Islet precursor cell (in vitro differentiated cells): Measurements from ENCODE around the gene ROBO2.
A peak's percentile ranks its signal among the peaks of the same experiment; 100 is the strongest.

Experiments
- DNase-seq: peaks from one replicate; pipeline ENCODE4 v3.0.0-alpha.2; 2018

The ROBO2 gene

GRCh38 chr3:77267589-77267988, 227.7 kb downstream of the ROBO2 start:
- DNase-seq = no peak

- DNase-seq = no peak
Measured at GRCh38 chr3:77271306-77271705, 231.4 kb downstream of the ROBO2 start.

DNA sequence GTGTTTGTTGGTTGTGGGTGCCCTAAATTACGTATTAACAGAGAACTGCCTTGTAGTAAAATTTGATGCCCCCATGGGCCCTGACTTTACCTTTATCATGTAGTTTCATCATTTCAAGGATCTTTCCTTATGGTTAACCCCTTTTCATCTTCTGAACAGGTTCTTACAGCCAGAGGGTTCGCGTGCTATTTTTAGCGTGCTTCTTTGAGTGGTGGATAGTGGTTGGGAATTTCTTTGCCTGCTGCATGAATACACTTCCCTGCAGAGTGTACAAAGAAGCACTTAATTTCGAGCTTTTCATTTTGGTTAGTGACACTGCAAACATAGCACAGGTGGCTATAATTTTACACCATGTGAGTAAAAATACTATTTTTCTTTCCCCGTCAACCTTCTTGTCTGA, 231.8 kb downstream of the ROBO2 start:
- DNase-seq = no peak

- no peak for DNase-seq
Measured at GRCh38 chr3:77279276-77279675, 239.4 kb downstream of the ROBO2 start.

- DNase-seq = no peak
Measured at GRCh38 chr3:77281721-77282120, 241.8 kb downstream of the ROBO2 start.

GRCh38 chr3:77283108-77283507, 243.2 kb downstream of the ROBO2 start:
- DNase-seq = no peak

DNA sequence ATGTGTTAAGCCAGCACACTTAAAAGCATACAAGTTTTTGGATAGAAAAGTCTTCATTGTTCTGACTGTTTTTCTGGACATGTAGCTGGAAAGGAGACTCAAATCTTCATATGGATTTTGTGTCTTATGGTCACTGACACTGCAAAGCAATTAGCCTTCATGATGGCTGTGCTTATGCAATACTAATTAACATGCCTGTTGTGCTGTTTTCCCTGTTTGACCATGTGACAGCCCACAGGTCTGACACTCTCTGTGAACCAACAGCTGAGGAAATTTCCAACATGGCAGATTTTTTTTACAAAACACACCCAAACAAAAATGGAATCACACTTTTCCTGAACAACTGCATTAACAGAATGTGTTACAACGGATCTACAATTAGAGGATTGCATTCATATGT, 248.4 kb downstream of the ROBO2 start:
- no peak for DNase-seq

- peak; percentile 55 for DNase-seq
Measured at GRCh38 chr3:77296527-77296926, 256.6 kb downstream of the ROBO2 start.

- no peak for DNase-seq
Measured at GRCh38 chr3:77298417-77298816, 258.5 kb downstream of the ROBO2 start.

- no peak for DNase-seq
Measured at GRCh38 chr3:77303955-77304699, 264.2 kb downstream of the ROBO2 start.

DNA sequence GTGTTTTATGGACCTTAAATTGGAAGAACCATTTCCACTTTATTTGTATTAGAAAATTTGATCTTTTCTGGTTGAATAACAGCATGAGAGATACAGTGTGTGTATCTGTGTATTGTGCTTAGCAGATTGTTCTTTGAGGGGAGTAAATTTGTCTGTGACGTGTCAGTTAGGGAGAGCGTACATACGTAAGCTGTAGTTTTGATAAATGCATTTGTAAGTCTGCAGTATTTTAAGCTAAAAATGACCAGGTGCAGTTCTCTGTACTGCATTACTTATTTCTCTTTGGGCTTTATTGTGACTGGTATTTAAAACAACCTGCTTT, 264.8 kb downstream of the ROBO2 start:
- no peak for DNase-seq

DNA sequence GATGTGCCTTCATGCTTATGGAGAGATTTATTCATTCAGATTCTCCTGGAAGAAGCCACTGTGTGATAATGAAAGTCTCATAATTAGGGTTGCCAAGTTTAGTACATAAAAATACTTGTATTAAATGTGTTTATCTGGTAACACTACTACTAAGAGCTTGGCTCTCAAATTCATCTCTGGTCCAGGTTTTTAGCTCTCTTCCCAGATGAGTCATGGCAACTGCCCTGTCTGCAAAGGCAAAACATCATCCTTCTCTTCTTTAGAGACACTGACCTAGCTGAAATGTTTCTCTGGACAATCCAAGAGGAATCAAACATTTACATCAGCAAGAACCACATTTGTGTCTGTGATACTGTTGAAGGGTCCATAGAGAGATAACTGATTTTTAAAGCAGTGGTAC, 269.6 kb downstream of the ROBO2 start:
- DNase-seq = no peak

DNA sequence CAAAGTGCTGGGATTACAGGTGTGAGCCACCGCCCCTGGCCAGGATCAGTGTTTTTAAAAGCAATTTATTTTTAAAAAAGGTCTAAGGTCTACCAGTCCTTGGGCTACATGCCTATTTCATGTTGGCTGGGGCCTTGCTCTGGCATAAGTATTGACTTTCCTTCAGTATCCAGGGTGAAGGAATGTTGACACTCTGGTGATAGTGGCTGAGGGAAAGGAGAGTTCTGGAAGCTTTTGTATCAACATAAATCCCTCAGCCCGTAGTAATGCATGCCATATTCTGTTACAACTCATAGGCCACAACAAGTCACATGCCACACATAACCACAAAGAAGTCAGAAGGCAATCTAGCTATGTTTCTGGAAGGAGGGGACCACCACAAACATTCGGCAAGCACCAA, 273.9 kb downstream of the ROBO2 start:
- DNase-seq = no peak

DNA sequence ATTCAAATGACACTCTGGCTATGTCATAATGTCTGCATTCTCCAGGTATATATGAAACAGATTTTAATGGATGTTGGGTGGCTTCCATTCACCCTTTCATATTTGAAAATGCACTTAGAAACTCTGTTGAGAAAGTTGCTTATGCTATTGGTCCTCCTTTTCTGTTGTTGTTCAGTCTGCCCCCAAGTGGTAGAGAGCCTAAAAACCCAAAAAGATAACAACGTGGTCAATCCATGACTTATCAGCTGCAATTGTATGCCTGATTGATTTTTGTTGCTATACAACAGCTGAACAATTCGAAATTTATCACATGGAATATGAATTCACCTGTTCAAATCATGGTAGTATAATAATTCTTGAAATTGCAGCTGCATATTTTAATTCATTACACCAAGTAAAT, 279.8 kb downstream of the ROBO2 start:
- DNase-seq = no peak

DNA sequence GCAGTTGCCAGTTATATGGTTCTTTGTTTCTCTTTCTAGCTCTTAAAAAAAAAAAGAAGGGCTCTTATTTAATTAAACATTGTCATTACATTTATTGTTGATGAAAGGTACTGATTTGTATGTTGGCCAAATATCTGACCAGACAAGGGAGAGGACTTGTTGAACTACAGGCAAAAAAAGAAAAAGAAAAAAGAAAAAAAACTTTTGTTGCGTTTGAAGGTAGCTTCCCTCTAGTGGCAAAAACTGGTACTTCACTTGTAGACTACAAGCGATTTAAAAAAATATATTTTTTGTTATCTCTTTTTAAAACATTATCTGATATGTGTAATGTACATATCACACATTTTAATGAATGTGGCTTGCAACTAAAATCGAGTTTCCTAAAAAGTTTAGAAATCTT, 280.6 kb downstream of the ROBO2 start:
- no peak for DNase-seq

GRCh38 chr3:77321646-77322045, 281.7 kb downstream of the ROBO2 start:
- DNase-seq = peak; percentile 66

DNA sequence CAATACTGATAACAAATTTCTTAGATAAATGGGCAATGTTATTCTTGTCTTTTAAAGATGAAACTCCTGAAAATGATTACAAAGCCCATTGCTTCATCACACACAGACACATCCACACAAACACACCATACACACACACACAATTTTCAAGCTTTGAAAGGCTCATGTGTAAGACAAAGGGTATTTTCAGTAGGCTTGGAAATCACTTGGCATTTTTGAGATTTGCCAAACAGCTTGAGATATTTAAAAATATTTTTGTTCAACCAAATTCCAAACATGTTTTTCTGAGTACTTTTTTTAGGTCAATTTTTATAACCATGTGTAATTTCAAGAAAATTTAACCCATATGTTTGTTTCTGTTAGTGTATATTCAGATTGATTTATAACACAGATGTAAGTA, 283.7 kb downstream of the ROBO2 start:
- DNase-seq = no peak

DNA sequence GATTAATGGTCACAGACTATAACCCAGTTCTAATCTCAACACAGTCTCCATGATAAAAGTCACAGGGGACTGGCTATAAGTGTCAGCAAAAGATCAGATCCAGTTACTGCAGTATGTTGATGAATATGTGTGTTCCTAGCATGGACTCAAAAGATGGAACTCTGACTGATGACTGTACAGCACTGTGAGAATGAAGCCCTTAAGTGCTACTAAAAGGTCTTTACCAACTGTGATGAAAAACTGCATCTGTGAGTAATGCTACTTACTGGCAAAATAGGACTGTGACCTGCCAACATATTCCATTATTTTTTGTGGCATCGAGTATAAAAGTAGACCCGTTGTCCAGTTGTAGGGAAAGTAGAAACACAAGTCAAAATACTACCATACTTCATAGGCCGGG, 284.2 kb downstream of the ROBO2 start:
- DNase-seq = no peak

DNA sequence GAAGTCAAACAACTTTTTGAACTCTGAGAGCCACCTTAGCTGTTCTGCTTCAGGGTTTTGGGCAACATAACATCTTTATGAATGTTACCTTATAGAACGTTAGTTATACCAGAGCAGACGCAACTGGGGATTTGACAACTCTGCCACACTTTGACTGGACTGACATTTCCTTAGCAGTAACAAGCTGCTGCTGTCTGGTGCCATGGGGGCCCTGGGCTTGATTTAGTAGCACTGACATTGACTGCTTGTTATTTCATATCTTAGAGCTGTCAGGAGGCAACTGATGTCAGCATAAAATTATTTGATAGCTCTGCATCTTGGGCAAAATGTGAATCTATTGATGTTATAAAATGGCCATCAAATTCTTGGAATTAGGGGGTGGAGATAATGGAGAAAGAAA, 285.4 kb downstream of the ROBO2 start:
- DNase-seq = no peak

DNA sequence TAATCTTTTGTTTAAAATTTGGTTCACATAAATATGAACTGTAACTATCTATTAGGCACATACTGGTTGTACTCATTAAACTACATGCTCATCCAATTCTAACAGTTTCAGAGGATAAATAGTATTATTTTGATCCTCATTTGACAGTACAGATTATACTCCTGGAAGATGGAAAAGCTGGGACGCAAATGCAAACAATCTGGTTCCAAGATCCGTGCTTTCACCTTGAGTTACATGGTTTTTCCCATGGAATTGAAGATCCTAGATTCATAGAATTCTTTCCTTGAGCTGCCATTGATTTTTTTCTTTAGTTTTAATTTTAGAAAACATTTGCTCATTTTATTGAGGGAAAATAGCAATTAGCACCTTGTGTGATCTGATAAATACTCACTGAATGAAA, 285.8 kb downstream of the ROBO2 start:
- no peak for DNase-seq

GRCh38 chr3:77326586-77326985, 286.7 kb downstream of the ROBO2 start:
- DNase-seq = no peak

- no peak for DNase-seq
Measured at GRCh38 chr3:77328690-77329089, 288.8 kb downstream of the ROBO2 start.

DNA sequence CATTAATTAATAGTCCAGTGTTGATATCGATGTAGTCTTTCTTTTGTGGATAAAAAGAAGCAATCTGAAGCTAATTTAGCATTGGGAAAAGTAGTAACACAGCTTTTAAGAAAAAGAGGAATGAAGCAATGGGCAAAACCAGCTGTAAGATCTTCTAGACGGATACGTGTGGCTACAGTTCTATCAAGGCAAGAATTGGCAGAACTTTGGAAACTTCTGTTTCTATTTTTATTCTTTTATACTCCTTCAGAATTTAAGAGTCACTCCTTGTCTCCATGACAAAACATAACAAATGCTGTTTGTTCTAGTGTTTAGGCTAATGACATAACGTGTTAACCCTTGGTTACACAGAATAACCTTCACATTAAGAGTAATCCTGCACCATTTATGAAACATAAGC, 289.2 kb downstream of the ROBO2 start:
- DNase-seq = no peak

DNA sequence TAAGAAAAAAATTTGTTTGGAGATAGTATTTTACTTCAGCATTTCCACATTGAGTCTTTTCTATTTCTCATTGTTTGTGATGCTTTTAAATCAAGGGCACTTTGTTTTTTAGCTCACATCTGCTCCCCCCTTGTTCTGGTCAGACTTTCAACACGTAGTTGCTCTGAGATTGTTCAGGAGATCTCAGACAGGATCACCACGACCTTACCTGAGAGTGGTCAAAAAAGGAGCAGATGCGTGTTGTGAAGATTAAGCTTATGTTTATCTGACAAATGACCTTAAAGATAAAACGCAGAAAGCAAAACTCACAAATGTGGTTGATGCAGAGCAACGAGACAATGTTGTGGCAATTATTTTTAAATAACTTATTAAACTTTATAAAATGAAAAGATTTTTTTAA, 298.3 kb downstream of the ROBO2 start:
- no peak for DNase-seq

DNA sequence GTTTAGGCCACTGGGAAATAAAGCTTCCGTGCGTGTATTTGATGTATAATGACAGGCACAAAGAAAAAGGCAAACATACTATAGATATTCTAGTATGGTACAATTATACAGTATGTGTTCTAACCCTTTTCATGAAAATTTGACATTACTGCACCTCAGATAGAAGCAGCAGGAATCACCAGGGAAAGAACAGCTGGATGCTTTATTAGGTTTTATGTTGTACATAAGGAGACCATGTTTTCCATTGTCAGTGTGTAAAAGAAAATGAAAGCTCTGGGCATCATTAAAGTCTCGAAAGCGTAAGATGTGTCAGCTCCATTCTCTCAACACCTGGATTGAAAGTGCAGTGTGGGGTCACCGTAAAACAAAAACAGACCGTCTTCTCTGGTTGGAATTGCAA, 302.1 kb downstream of the ROBO2 start:
- no peak for DNase-seq

DNA sequence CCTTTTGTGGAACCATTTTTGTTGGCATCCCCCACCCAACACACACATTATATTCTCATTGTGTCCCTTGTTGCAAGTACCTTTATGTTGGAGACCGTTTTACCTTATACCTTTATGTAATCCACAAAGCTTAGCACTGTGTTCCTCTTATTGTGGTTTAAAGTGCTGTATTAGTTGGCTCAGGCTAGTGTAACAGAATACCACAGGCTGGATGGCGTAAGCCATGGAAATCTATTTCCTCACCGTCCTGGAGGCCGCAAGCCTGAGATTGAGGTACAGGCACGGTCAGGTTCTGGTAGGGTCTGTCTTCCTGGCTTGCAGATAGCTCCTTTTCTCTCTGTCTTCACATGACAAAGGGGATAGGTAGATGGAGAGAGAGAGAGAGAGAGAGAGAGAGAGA, 302.8 kb downstream of the ROBO2 start:
- DNase-seq = no peak
